ENCODE results near the gene CELA3B.
"Not testable (repeated sequence)": the region's sequence is repeated elsewhere in the genome, so short reads cannot be mapped to it uniquely, and the experiment has no call there.

CELA3B gene, protein sequence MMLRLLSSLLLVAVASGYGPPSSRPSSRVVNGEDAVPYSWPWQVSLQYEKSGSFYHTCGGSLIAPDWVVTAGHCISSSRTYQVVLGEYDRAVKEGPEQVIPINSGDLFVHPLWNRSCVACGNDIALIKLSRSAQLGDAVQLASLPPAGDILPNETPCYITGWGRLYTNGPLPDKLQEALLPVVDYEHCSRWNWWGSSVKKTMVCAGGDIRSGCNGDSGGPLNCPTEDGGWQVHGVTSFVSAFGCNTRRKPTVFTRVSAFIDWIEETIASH

GRCh38 chr1:21976703-21977239 is at the start of gene CELA3B:
Gene CELA3B (plus strand): TSS chr1:21977022. CDS start chr1:21977040, 18 bp downstream.
- DNase-seq: not testable (repeated sequence)

DNA sequence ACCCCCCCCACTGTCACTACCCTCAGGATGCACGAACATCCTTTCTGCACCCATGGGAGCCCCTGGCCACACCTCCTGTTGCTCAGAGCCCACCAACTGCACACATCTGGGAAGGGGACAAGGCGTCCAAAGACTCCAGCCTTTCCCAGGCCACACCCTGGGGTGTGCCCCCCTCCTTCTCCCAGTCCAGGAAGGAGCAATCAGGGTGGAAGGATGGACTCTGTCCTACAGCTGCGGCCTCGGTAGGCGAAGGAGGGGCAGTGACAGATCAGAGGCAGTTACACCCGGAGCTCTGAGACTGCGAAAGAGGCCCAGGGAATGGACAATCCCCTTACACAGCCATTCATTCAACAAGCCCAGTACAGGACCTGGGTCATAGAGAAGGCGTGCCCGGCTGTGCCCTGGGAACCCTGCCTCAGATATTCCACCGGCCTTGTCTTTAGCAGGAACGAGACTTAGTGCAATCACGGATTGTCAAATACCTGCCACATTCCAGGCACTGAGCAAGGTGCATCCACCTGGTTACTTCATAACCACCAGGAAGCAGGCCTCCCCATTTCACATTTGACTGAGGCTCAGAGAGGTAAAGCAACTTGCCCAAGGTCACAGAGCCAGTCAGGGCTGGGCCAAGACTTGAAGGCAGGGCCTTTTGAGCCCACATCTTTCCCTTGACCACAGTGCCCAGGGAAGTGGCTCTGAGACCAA is 49.1 kb upstream of the CELA3B start:
- DNase-seq: no peak

DNA sequence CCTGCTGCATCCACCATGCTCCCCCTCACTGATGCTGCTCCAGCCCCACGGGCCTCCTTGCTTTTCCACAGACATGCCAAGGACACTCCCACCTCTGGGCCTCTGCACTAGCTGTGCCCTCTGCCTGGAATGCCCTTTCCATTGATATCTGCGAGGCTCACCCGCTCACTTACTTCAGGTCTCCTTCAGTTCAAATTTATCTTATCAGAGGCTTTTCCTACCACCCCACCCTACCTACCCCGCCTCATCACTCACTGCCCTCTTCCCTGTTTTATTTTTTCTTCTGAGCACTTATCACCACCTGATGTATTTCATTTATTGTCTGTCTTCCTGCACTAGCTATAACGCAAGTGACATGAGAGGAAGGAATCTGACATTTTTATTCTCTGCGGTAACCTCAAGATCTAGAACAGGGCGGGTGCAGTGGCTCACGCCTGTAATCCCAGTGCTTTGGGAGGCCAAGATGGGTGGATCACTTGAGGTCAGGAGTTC is 46.7 kb upstream of the CELA3B start:
- DNase-seq: no peak

DNA sequence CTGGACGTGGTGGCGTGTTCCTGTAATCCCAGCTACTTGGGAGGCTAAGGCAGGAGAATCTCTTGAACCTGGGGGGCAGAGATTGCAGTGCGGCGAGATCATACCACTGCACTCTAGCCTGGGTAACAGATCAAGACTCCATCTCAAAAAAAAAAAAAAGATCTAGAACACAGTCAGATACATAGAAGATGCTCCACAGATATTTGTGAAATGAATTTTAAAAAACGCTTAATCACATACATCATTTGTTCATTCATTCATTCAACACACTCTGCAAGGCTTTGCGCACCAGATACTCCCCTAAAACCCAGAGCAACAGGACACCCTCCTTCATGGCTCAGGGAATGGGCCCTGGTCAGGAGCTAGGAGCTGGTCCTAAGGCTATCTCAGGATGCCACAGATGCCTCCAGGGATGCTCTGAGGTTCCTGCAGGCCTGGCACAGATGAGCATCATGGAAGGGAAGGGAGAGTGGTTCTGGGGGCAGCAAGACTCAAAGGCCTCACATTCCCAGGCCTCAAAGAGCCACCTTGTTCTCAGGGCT is 46.1 kb upstream of the CELA3B start:
- DNase-seq: no peak

GRCh38 chr1:21931171-21932093 is 45.4 kb upstream of the CELA3B start:
- no peak for DNase-seq

GRCh38 chr1:21932127-21932526 is 44.7 kb upstream of the CELA3B start:
- DNase-seq: no peak

DNA sequence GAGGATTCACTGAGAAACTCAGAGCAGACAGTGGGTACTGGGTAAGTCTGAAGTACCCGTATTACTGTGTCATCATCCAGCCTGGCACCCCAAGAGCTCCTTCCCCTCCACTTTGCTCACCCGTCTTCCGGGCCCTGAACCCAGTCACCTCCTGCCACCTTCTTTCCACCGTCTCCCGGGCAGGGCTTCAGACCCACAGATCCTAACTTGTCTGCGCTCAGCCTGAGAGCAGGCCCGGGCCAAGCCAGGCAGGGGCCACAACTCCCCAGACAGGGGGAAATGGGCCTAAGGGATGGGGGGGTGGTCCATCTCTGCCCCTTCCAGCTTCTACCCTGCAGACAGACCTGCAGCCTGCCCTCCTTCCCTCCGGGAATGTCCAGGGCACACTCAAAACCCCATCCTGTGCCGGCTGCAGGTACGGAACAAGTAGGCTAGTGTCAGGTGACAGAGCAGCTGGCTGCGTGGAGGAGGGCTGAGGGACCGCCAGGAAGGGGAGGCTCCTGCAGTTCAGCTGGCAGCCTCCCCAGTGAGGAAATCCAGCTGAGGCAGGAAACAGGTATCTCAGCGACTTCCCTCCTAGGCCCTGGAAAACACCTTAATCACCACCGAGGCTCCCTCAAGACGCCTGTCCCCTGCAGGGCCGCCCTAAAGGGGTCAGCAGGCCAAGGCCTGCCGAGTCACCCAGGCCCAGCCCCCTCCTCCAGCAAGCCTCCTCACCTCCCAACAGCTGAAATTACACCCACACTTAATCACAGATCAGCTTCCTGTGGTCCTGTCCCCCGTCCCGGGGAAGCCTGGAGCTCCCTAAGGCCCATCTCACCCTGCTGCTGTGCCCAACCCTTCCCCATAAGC is 43.2 kb upstream of the CELA3B start:
- DNase-seq: no peak

- DNase-seq: no peak
Observed at GRCh38 chr1:21935393-21935804, 41.4 kb upstream of the CELA3B start.

GRCh38 chr1:21935891-21936365 is 40.9 kb upstream of the CELA3B start:
- no peak for DNase-seq

DNA sequence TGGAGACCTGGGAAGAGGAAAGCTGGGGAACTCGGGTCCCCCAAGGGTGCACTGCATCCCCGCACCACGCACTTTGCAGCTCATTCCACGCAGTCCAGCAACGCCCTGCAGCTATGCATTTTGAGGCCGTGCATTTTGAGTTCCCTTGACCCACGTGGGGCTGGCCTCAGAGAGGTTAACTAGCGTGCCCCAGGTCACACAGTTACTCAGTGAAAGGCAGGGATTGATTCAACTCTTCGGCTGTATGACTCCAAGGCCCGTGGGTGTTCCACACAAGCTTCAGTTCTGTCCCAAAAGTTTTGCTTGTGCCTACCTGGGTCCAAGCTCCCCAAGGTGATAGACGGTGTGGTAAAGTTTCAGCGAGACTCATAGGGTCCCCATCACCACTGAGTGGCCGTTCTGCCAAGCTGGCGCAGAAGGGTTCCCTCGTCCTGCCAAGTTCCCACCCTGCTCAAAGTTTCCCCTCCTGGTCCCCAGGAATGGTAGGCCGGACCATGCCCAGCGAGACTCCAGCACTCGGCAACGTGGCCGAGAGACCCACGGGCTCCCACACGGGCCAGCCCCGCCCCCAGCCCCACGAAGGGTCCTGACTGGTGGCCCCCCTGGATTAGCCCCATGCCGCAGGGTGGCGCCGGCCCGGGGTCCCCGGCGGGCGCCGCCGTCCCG is 40.3 kb upstream of the CELA3B start:
- DNase-seq: no peak

GRCh38 chr1:21937034-21937371 is 39.8 kb upstream of the CELA3B start, which contains the start of gene HSPG2:
Gene HSPG2 (minus strand): TSS chr1:21937310. CDS start chr1:21937217, 93 bp downstream.
- DNase-seq: no peak

DNA sequence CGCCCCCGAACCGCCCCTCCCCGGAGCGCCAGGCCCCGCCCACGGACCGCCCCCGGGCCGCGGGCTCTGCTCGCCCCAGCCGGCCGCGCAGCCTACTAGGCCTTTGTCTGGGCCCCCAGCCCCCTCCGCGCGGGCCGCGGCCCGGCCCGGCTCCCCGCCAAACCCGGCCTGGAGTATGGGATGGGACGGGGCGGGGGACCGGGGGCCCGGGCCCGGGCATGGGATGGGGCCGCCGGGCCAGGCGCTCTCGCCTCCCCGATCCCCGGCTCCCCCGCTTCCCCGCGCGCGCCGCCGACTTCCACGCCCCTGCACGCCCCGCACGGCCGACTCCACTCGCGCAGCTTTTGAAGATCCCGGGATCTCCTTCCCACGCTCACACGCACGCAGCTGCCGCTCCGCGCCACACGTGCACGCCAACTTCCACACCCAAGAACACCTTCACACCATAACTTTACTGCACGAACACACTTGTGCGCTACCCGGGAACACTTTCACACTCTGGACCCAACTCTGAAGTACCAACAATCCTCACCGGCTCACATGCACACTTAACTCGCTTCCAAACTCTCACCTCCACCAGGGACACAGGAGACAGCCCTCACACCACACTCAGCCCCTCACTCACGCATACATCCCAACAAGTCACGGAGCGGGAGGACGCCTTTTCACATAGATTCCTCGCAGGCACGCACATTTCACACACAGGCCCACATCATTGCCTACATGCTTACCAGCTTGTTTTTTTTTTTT is 39.3 kb upstream of the CELA3B start:
- DNase-seq: peak; percentile 72

- DNase-seq: no peak
Observed at GRCh38 chr1:21938732-21939538, 37.9 kb upstream of the CELA3B start.

GRCh38 chr1:21939650-21940374 is 37.0 kb upstream of the CELA3B start:
- peak; percentile 94 for DNase-seq

- no peak for DNase-seq
Observed at GRCh38 chr1:21940492-21940891, 36.3 kb upstream of the CELA3B start.

- DNase-seq: no peak
Observed at GRCh38 chr1:21941370-21941769, 35.5 kb upstream of the CELA3B start.

GRCh38 chr1:21942464-21942863 is 34.4 kb upstream of the CELA3B start:
- no peak for DNase-seq

- DNase-seq: not testable (repeated sequence)
Observed at GRCh38 chr1:21942959-21943640, 33.7 kb upstream of the CELA3B start.
